ENCODE measurements around the gene INPP5B.

- no peak for TF ChIP-seq NAIF1 (CRISPR knock-in tag; IDR thresholded peaks at IDR 0.05; ENCODE audit: borderline replicate concordance)
- TF ChIP-seq SMYD3 (CRISPR knock-in tag; IDR thresholded peaks at IDR 0.05) = no peak
- TF ChIP-seq TRIM24 (CRISPR knock-in tag; IDR thresholded peaks at IDR 0.05) = no peak
- TF ChIP-seq TCF7 (IDR thresholded peaks at IDR 0.05; ENCODE audit: low read depth) = no peak
- TF ChIP-seq BHLHE40 (IDR thresholded peaks at IDR 0.05; ENCODE audit: low read length) = no peak
- no peak for TF ChIP-seq CTCF (CRISPR knock-in tag; IDR thresholded peaks at IDR 0.05)
- no peak for TF ChIP-seq CREM (IDR thresholded peaks at IDR 0.05)
- TF ChIP-seq CREM (CRISPR knock-in tag; IDR thresholded peaks at IDR 0.05) = no peak
- no peak for TF ChIP-seq CAMTA2 (CRISPR knock-in tag; IDR thresholded peaks at IDR 0.05; ENCODE audit: borderline replicate concordance)
- no peak for TF ChIP-seq ZZZ3 (CRISPR knock-in tag; IDR thresholded peaks at IDR 0.05; ENCODE audit: borderline replicate concordance)
- no peak for TF ChIP-seq ZNF549 (CRISPR knock-in tag; IDR thresholded peaks at IDR 0.05)
- TF ChIP-seq PRDM4 (CRISPR knock-in tag; IDR thresholded peaks at IDR 0.05; ENCODE audit: borderline replicate concordance) = no peak
- TF ChIP-seq POLR2A (IDR thresholded peaks at IDR 0.05; ENCODE audit: insufficient read depth in 1 of 2, low read depth in 2 of 2, low read length in 2 of 2) = no peak
- no peak for TF ChIP-seq FOXK1 (CRISPR knock-in tag; IDR thresholded peaks at IDR 0.05; ENCODE audit: borderline replicate concordance, low read depth)
Observed at GRCh38 chr1:37844536-37844935, 102.3 kb downstream of the INPP5B start.
